HG02938 (cell line): Measurements from ENCODE around the gene DPPA5.
"Not testable (repeated sequence)": the region's sequence is repeated elsewhere in the genome, so short reads cannot be mapped to it uniquely, and the experiment has no call there.

Experiments used
- ATAC-seq: cut with Tn5 transposase; IDR thresholded peaks from one replicate; pipeline ENCODE4 v1.9.1; 2021; ENCODE audit warnings: mild to moderate bottlenecking, moderate library complexity; ENCODE audit not compliant: unreplicated experiment

Gene DPPA5

DNA sequence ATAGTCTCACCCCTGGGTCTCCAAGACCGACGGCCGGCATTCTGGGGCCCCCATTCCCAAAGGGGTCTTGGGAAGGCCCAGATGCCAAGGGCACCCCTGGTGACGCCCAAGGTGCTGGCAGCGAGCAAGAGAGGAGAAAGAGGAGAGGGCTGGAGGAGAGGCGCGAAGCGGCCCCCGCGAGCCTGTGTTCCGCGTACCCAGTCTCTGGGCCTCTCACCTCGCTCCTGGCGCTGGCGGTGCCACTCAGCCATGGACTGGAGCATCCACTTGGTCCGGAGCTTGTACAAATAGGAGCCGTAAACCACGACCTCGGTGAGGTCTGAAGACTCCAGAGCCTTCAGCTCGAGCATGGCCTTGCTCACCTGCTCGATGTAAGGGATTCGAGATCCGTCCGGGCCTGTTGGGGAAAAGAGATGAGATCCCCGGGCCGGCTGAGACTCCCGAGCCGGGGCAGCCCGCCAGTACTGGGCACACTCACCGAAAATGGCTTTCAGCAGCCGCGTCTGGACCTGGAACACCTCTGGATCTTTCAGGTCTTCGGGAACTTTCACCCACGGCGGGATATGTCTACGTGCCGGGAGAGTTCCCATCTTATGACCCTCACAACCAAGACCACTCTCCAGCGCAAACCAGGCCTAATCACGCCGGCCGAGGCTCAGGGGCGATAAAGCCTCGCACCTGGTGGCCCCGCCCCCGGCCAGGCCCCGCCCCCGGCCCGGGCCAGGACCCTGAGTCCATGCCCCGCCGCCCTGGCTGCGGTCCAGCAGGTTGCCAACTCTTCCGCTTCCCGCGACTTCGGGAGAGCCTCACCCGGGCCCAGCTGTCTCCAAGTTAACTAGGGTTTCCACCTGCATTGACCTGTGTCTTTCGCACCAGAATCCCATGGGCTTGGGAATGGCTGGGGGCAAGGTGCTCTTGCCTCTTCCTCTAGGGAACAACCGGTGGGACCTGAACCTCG, at the start of gene DPPA5:
Gene DPPA5, minus strand, starts transcription at position 641 of the 958 bp plus-strand sequence. Its CDS starts 51 bp downstream, at position 590.
- no peak for ATAC-seq

GRCh38 chr6:73400656-73401055, 46.6 kb upstream of the DPPA5 start:
- no peak for ATAC-seq

DNA sequence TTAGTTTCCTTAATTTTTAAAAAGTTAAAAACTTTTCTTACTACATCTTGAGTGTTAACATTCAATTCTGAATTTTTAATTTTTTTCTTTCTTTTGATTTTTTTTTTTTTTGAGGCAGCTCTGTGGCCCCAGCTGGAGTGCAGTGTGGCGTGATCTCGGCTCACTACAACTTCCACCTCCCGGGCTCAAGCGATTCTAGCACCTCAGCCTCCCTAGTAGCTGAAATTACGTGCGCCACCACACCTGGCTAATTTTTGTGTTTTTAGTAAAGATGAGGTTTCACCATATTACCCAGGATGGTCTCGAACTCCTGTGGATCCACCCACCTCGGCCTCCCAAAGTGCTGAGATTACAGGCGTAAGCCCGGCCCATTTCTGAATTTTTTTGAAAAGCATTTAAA, 41.8 kb upstream of the DPPA5 start:
- no peak for ATAC-seq

DNA sequence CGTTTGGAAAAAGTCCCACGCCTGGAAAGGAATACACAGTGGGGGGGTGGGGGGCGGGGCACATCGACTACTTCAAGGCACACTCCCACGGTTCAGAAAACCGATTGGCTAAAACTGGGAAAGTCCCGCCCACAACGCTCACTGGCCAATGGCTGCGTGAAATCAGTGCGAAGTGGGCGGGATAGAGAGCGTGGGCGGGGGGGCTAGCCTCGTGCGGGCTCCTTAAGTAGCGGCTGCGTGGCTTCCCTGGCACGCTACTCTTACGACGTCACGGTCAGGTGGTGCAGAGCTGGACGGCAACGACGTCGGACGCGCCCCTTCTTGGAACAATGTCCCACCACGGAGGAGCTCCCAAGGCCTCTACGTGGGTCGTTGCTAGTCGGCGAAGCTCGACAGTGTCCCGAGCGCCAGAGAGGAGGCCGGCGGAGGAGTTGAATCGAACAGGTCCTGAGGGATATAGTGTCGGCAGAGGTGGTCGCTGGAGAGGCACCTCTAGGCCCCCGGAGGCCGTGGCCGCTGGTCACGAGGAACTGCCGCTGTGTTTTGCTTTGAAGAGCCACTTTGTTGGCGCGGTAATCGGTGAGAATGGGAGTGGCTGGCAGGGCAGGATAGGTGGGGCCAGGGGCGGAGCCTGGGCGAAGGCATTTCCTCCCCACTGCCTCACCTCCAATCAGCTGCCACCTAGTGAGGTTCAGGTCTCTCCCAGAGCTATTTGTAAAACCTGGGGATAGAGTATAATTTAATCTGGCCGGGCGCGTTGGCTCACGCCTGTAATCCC, 40.7 kb upstream of the DPPA5 start, which contains the start of gene DDX43:
Gene DDX43, plus strand, starts transcription at position 252 of the 778 bp plus-strand sequence. Its CDS starts 78 bp downstream, at position 330.
- ATAC-seq = peak; percentile 75

GRCh38 chr6:73393278-73393677, 39.2 kb upstream of the DPPA5 start:
- no peak for ATAC-seq

- ATAC-seq = not testable (repeated sequence)
Observed at GRCh38 chr6:73392188-73392587, 38.1 kb upstream of the DPPA5 start.

DNA sequence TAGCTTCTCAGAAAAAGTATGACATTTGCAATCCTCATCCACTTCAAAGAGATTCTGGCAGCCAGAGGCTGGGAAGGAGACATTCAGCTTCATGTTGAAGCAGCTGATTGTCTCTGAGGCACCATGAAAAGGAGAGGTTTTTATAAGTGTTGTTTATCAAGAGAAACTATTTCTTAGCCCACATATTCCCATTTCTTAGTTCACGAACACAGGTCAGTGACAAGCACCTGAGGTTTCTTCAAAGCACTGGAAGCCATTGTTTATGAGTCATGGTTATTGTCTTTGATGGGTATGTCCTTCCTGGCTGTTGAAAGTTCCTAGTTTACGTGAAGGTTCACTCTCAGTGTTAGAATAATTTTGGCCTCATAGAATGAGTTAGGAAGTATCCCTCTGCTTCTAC, 37.6 kb upstream of the DPPA5 start:
- ATAC-seq = no peak

DNA sequence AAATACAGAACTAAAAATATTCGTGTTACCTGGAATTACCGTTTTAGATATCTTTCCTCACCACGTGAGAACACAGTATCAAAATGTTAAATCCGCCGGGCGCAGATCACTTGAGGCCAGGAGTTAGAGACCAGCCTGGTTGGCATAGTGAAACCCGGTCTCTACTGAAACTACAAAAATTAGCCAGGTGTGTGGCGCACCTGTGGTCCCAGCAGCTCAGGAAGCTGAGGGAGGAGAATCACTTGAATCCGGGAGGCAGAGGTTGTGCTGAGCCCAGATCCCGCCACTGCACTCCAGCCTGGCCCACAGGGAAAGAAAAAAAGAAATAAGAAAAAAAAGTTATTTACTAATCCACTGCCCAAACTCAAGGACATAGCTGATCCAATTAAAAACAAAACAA, 35.8 kb upstream of the DPPA5 start:
- ATAC-seq = no peak

GRCh38 chr6:73388800-73389512, 34.9 kb upstream of the DPPA5 start:
- ATAC-seq = peak; percentile 69

GRCh38 chr6:73388433-73388799, 34.3 kb upstream of the DPPA5 start:
- peak; percentile 9 for ATAC-seq

GRCh38 chr6:73382462-73383113, 28.5 kb upstream of the DPPA5 start:
- no peak for ATAC-seq

DNA sequence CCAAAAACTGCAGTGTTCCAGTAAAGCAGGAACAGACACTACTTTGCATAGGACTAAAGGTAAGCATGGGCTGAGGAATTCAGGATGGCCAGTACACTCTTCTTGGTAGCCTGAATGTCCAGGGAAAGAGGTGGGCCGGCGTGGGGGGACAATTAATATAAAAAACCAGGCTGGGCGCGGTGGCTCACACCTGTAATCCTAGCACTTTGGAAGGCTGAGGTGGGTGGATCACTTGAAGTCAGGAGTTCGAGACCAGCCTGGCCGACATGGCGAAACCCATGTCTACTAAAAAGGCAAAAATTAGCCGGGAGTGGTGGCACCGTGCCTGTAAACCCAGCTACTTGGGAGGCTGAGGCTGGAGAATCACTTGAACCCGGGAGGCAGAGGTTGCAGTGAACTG, 27.5 kb upstream of the DPPA5 start:
- not testable (repeated sequence) for ATAC-seq

- no peak for ATAC-seq
Observed at GRCh38 chr6:73377225-73377624, 23.1 kb upstream of the DPPA5 start.

GRCh38 chr6:73375216-73375615, 21.1 kb upstream of the DPPA5 start:
- ATAC-seq = no peak

- ATAC-seq = no peak
Observed at GRCh38 chr6:73372516-73372915, 18.4 kb upstream of the DPPA5 start.

DNA sequence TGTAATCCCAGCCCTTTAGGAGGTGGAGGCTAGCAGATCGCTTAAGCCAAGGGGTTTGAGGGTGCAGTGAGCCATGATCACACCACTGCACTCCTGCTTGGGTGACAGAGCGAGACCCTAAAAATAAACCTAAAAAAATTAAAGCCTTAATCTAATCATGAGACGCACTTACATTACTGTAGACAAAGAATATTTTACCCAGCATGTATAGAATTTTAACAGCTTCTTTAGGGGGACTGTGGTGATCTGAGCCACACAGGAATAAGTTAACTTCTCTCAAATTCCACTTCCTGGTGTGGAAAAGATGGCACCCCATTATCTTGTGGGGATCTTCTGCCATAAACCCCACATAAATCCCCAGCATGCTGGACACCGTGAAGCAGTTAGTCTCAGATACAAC, 17.9 kb upstream of the DPPA5 start:
- no peak for ATAC-seq

- no peak for ATAC-seq
Observed at GRCh38 chr6:73369563-73369962, 15.5 kb upstream of the DPPA5 start, which contains the start of gene OOEP. TSS of gene OOEP (minus strand) at chr6:73369897. CDS start at chr6:73369792, 105 bp downstream.

DNA sequence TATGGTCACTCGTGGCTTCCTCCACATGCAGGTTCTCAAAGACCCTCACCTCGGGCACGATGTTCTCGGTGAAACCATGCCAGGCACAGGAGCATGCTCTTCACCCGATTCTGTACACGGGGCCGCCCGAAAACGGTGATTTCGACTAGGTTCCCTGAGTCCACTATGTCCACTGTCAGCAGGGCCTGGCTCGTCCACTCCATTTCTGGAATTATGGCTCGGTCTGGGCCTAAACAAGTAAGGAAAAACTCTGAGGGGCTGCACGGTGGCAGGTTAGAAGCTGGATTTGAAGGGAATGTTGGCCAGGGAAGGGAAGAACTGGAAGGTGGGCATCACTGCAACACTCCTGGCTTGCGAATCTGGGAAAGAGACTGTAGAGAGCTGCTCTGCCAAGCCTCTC, 15.1 kb upstream of the DPPA5 start:
- ATAC-seq = no peak

DNA sequence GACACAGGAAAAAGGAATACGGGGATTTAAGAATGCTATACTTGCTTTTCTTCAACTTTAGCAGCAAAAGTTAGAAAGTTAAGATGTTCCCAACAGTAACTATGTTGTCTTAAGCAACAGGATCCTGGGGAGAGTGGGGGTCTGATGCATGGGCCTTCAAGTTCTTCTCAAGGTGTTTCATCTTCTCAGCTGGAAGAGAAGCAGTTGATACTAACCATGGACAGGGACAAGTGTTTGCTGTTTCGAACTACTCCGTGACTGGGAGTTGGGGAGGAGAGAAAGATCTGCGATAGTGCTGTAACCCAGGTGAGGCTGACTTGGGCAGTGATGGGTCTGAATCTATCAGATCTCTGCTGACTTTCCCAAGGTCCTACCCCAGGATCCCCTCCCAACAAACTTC, 14.6 kb upstream of the DPPA5 start:
- ATAC-seq = no peak

GRCh38 chr6:73367761-73368355, 13.8 kb upstream of the DPPA5 start:
- ATAC-seq = no peak
